Measurements from ENCODE around the gene POFUT2. TPM values are rescaled to one million over a fixed set of nuclear protein-coding genes. Genes with fewer than 3 reads are reported as not detected.

The POFUT2 gene
- total and polyA plus RNA-seq, 10 donors: 10.5 to 37.0 (median 26.7) TPM

DNA sequence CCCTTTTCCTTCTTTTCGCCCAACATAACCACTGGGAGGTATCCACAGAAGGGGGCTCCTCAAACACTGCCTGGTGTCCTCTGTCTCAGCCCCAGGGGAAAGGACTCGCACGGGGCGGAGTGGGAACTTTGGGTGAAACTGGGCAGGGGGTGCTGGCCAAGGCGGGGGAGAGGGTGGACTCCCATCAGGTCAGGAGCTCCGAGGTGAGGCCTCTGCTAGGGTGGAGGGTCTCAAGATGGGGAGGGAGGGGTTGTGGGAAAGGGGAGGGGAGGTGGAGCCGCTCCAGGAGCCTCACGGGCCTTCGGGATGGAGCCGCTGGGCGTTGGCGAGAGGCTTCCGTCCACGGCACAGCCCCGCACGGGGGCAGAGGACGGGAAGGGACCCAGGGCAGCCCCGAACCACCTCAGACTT is 43.2 kb upstream of the POFUT2 start:
- 90 to 96% (median 92%) methylated on average over 18 of the region's 18 CpGs for WGBS, 5 donors
- Histone ChIP-seq H3K27ac (peak overlapping the region in 1 of 8 donors; percentile 42), H3K4me3 (no peak overlapping the region), H3K4me1 (peaks cover 0 to 12% (median 3%) of the 10 kb centered on the region in 6 donors), H3K9me3 (no peaks in the 10 kb centered on the region), H3K27me3 (replicated peaks in 1 of 7) (peaks cover 0 to 6% (median 0%) of the 10 kb centered on the region in 7 donors), H3K36me3 (no peaks in the 10 kb centered on the region)
- peak; percentile 48 for DNase-seq
- intact Hi-C loops (cut with DNase I; ENCODE audit: low total_unique reads): no loop called here
- TF ChIP-seq POLR2AphosphoS5 (IDR thresholded peaks at IDR 0.05) (no peak), CTCF (IDR thresholded peaks at IDR 0.05 in 8 of 11, conservative IDR thresholded peaks at IDR 0.05 in 3 of 11) (no peak), POLR2A (IDR thresholded peaks at IDR 0.05) (no peak)

DNA sequence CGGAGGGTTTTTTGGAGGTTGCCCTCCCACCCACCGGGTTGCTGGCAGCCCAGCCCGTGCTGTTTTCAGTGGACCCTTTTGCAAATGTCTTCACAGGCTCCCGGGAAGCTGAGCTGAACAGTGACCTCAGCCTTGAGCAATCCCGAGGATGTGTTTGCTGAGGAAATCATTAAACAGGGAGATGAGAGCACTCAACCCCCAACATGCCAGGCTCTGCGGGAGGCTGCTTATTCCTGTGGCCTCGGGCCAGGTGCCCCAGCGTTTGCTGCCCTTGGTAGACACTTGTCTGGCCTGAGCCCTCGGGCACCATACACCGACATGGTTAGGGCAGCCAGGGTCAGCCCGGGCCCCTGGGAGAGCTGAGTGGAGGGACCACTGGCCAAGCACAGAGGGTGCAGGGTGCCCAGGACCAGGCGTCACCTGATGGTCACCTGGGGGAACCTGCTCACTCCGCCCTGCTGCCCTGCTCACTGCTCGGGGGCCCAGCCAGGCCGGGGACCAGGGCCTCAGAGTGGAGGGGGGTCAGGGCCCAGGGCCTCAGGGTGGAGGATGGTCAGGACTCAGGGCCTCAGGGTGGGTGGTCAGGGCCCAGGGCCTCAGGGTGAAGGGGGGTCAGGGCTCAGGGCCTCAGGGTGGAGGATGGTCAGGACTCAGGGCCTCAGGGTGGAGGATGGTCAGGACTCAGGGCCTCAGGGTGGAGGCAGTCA is 42.5 kb upstream of the POFUT2 start:
- TF ChIP-seq POLR2AphosphoS5 (IDR thresholded peaks at IDR 0.05): no peak
- TF ChIP-seq CTCF (IDR thresholded peaks at IDR 0.05 in 8 of 11, conservative IDR thresholded peaks at IDR 0.05 in 3 of 11): no peak
- no peak for TF ChIP-seq POLR2A (IDR thresholded peaks at IDR 0.05)
- Histone ChIP-seq H3K27ac (peak overlapping the region in 2 of 8 donors; percentile 36 to 42), H3K36me3 (no peaks in the 10 kb centered on the region), H3K27me3 (replicated peaks in 1 of 7) (peaks cover 0 to 7% (median 0%) of the 10 kb centered on the region in 7 donors), H3K4me1 (peaks cover 0 to 17% (median 4%) of the 10 kb centered on the region in 6 donors), H3K4me3 (no peak overlapping the region), H3K9me3 (no peaks in the 10 kb centered on the region)
- peak; percentile 58 for DNase-seq
- 52 to 73% (median 69%) methylated on average over 5 to 15 of the region's 15 CpGs for WGBS, 5 donors
- intact Hi-C loops (cut with DNase I; ENCODE audit: low total_unique reads): no loop called here

DNA sequence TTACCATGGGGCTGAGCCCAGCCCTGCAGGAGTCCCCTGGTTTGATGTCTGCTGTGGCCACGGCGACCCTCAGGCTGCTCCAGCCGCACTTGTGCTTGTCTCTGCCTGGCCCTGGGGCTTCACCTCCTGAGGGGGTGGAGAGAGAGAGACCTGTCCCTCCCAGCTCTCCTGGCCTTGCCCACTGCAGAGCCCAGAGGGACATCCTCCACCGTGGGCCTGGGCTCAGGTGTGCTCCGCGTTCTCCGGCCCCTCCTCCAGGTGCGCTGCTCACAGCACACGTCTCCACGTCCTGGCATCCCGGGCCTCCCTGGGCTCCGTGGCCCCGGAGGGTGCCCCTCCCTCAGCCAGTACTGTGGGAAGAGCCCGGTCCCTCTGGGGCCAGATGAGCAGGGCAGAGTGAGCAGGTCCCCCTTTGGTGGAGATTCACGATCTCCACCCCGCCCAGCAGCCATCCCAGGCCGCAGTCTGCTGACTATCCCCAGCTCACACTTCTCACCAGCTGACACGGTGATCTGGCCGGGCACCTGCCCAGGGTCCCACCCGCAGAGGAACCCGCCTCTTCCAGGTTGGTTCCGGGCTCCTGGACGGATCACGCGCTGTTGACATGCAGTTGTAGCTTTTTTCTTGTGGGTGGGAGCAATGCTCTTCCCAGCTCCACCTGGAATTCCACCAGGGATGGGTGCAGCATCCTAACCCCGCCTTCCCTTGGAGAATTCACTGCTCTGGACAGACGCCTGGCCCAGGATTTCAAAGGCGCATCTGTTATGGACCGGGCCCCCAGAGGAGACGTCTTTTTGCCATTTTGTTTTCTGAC is 41.8 kb upstream of the POFUT2 start:
- H3K4me3 ChIP-seq: no peak overlapping the region
- peaks cover 0 to 14% (median 0%) of the 10 kb centered on the region in 7 donors for H3K27me3 ChIP-seq (replicated peaks in 1 of 7)
- intact Hi-C loops (cut with DNase I; ENCODE audit: low total_unique reads): no loop called here
- H3K27ac ChIP-seq: peak overlapping the region in 1 of 8 donors; percentile 42
- H3K4me1 ChIP-seq: peaks cover 0 to 25% (median 10%) of the 10 kb centered on the region in 6 donors
- TF ChIP-seq POLR2AphosphoS5 (IDR thresholded peaks at IDR 0.05) (no peak), CTCF (IDR thresholded peaks at IDR 0.05 in 8 of 11, conservative IDR thresholded peaks at IDR 0.05 in 3 of 11) (no peak), POLR2A (IDR thresholded peaks at IDR 0.05) (no peak)
- H3K36me3 ChIP-seq: no peaks in the 10 kb centered on the region
- no peaks in the 10 kb centered on the region for H3K9me3 ChIP-seq
- DNase-seq: peak; percentile 61
- 88 to 91% (median 90%) methylated on average over 28 to 30 of the region's 30 CpGs for WGBS, 5 donors
